GM19025 (cell line): ENCODE measurements around the gene SLC2A8.

ENCODE experiments used
- ATAC-seq: cut with Tn5 transposase; IDR thresholded peaks from one replicate; pipeline ENCODE4 v1.9.1; 2021; ENCODE audit warnings: mild to moderate bottlenecking, low read depth, moderate library complexity; ENCODE audit not compliant: unreplicated experiment

Gene SLC2A8

GRCh38 chr9:127424676-127424999 is 27.7 kb downstream of the SLC2A8 start:
- no peak for ATAC-seq

- ATAC-seq: no peak
Measured at GRCh38 chr9:127426756-127427155, 29.8 kb downstream of the SLC2A8 start.

GRCh38 chr9:127428348-127428747 is 31.4 kb downstream of the SLC2A8 start:
- no peak for ATAC-seq

GRCh38 chr9:127430415-127430814 is 33.4 kb downstream of the SLC2A8 start:
- ATAC-seq: no peak

GRCh38 chr9:127437497-127438264 is 40.7 kb downstream of the SLC2A8 start:
- no peak for ATAC-seq

- no peak for ATAC-seq
Measured at GRCh38 chr9:127438394-127438793, 41.4 kb downstream of the SLC2A8 start.

GRCh38 chr9:127444283-127444920 is 47.4 kb downstream of the SLC2A8 start:
- no peak for ATAC-seq

GRCh38 chr9:127444921-127445850 is 48.2 kb downstream of the SLC2A8 start:
- no peak for ATAC-seq

GRCh38 chr9:127445851-127446712 is 49.1 kb downstream of the SLC2A8 start:
- no peak for ATAC-seq

GRCh38 chr9:127446713-127447415 is 49.9 kb downstream of the SLC2A8 start:
- no peak for ATAC-seq

GRCh38 chr9:127447416-127448111 is 50.6 kb downstream of the SLC2A8 start:
- ATAC-seq: no peak

GRCh38 chr9:127448112-127448805 is 51.3 kb downstream of the SLC2A8 start:
- no peak for ATAC-seq

- ATAC-seq: no peak
Measured at GRCh38 chr9:127449332-127449966, 52.5 kb downstream of the SLC2A8 start.

GRCh38 chr9:127450243-127450760 is 53.3 kb downstream of the SLC2A8 start:
- ATAC-seq: no peak

- ATAC-seq: peak; percentile 59
Measured at GRCh38 chr9:127450830-127451607, 54.0 kb downstream of the SLC2A8 start, which contains the start of the genes LRSAM1 and RPL12. TSS of gene LRSAM1 (plus strand) at chr9:127451510. CDS start at chr9:127454528, 3,018 bp downstream. TSS of gene RPL12 (minus strand) at chr9:127451406. CDS start at chr9:127451317, 89 bp downstream.

GRCh38 chr9:127451608-127451857 is 54.6 kb downstream of the SLC2A8 start:
- no peak for ATAC-seq
